Nephron (organoid): Measurements from ENCODE around the gene PPP1R14C.

Experiments
- H3K27ac Mint-ChIP-seq, 3 experiments: 2 replicates each; pipeline ENCODE4 v1.8.0; 2020; ENCODE audit warnings: mixed read lengths in 3 of 3, mild to moderate bottlenecking in 2 of 3, moderate library complexity in 1 of 3
- H3K27me3 Mint-ChIP-seq: 2 replicates; pipeline ENCODE4 v1.8.0; 2021; ENCODE audit warnings: low read depth, mild to moderate bottlenecking, moderate library complexity, mixed read lengths
- H3K36me3 Mint-ChIP-seq: 2 replicates; pipeline ENCODE4 v1.8.0; 2020; ENCODE audit warnings: low read depth, mixed read lengths
- H3K4me1 Mint-ChIP-seq: 2 replicates; pipeline ENCODE4 v1.8.0; 2020; ENCODE audit warnings: mixed read lengths
- H3K4me3 Mint-ChIP-seq, 3 experiments: 2 replicates each; pipeline ENCODE4 v1.8.0; 2020; ENCODE audit warnings: mild to moderate bottlenecking in 3 of 3, mixed read lengths in 3 of 3, moderate library complexity in 2 of 3
- H3K9me3 Mint-ChIP-seq: 2 replicates; pipeline ENCODE4 v1.8.0; 2020; ENCODE audit warnings: mixed read lengths
- TF ChIP-seq, protein P1 (sequence below), 3 experiments: fragments of 200-600 bp; sonication (generic); IDR thresholded peaks; one replicate each; pipeline ENCODE4 v1.5.0; 2021; ENCODE audit warnings: antibody characterized with exemption in 3 of 3; ENCODE audit not compliant: unreplicated experiment in 3 of 3

PPP1R14C gene

DNA sequence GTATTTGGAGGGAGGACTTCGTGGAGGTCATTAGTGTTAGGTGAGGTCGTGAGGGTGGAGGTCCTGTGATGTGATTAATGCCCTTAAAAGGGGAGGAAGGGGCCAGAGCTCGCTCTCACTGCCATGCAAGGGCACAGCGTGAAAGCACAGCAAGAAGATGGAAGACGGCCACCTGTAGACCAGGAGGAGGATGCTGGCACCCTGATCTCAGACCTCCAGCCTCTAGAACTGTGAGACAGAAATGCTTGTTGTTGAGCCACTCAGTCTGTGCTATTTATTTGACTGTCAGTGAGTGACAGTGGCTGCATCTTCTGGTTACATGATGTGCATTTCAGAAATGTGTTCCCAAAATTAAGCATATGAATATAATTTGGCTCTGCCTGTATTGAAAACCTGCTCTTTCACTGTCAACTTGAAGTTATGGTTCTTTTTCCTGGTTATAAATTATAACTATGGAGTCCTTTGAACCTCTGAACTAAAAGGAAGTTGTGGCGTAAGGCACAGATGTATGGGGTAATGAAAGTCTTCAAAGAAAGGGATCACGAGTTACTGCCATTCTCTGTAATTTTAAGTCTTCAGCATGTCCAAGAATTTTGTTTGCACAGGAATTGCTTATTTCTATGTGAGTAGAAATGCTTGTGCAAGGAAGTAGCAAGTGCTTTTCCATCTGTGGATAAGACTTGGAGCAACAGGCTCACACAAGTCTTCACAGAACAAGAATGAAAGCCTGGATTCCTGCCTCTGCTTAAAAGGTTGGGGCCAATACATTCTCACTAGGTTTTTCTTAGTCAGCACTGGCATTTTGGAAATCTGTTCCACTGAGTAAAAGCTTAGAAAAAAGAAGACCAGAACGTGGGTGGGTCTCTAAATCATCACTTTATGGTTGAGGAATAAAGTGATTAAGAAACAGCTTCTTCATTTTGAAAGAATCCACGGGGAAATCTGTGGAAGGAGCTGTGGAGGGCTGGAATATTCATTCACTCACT, 10.3 kb downstream of the PPP1R14C start:
- no peaks in the 10 kb centered on the region for H3K36me3 Mint-ChIP-seq
- no peaks in the 10 kb centered on the region for H3K9me3 Mint-ChIP-seq
- TF ChIP-seq, protein P1, sequence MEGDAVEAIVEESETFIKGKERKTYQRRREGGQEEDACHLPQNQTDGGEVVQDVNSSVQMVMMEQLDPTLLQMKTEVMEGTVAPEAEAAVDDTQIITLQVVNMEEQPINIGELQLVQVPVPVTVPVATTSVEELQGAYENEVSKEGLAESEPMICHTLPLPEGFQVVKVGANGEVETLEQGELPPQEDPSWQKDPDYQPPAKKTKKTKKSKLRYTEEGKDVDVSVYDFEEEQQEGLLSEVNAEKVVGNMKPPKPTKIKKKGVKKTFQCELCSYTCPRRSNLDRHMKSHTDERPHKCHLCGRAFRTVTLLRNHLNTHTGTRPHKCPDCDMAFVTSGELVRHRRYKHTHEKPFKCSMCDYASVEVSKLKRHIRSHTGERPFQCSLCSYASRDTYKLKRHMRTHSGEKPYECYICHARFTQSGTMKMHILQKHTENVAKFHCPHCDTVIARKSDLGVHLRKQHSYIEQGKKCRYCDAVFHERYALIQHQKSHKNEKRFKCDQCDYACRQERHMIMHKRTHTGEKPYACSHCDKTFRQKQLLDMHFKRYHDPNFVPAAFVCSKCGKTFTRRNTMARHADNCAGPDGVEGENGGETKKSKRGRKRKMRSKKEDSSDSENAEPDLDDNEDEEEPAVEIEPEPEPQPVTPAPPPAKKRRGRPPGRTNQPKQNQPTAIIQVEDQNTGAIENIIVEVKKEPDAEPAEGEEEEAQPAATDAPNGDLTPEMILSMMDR (IDR thresholded peaks at IDR 0.05; ENCODE audit: unreplicated experiment in 3 of 3), result no peak
- H3K27me3 Mint-ChIP-seq, result peaks cover 71% of the 10 kb centered on the region
- H3K4me3 Mint-ChIP-seq, result no peak overlapping the region
- H3K27ac Mint-ChIP-seq, result no peak overlapping the region
- peaks cover 33% of the 10 kb centered on the region for H3K4me1 Mint-ChIP-seq

GRCh38 chr6:150153905-150154492, 11.2 kb downstream of the PPP1R14C start:
- no peaks in the 10 kb centered on the region for H3K36me3 Mint-ChIP-seq
- TF ChIP-seq, protein P1 (IDR thresholded peaks at IDR 0.05; ENCODE audit: unreplicated experiment in 3 of 3), result no peak
- no peak overlapping the region for H3K4me3 Mint-ChIP-seq
- peaks cover 33% of the 10 kb centered on the region for H3K4me1 Mint-ChIP-seq
- no peaks in the 10 kb centered on the region for H3K9me3 Mint-ChIP-seq
- no peak overlapping the region for H3K27ac Mint-ChIP-seq
- H3K27me3 Mint-ChIP-seq, result peaks cover 62% of the 10 kb centered on the region

GRCh38 chr6:150156460-150156859, 13.6 kb downstream of the PPP1R14C start:
- TF ChIP-seq, protein P1 (IDR thresholded peaks at IDR 0.05; ENCODE audit: unreplicated experiment in 3 of 3), result no peak
- peaks cover 7% of the 10 kb centered on the region for H3K36me3 Mint-ChIP-seq
- H3K27me3 Mint-ChIP-seq, result peaks cover 42% of the 10 kb centered on the region
- no peak overlapping the region for H3K27ac Mint-ChIP-seq
- no peak overlapping the region for H3K4me3 Mint-ChIP-seq
- peaks cover 22% of the 10 kb centered on the region for H3K4me1 Mint-ChIP-seq
- H3K9me3 Mint-ChIP-seq, result peaks cover under 1% of the 10 kb centered on the region

DNA sequence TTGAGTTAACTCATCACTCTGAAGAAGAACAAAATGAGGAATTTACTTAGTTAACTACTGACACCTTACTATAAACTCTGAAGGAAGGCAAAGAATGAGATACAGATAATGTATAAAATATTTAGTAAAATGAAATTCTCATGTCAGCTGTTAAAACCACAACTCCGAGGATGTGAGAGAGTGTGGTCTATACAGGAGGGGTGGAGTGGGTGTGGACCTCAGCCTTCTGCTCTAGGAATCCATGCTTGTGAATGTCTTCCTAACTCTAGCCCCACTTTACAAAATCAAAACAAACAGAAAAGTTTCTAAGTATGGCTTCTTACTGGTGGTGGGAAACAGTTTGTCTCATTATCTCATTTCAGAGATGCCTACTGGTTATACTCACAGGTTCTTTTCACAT, 14.2 kb downstream of the PPP1R14C start:
- TF ChIP-seq, protein P1 (IDR thresholded peaks at IDR 0.05; ENCODE audit: unreplicated experiment in 3 of 3), result no peak
- Mint-ChIP-seq H3K27ac (no peak overlapping the region), H3K4me3 (no peak overlapping the region), H3K4me1 (peaks cover 26% of the 10 kb centered on the region), H3K9me3 (peaks cover 3% of the 10 kb centered on the region), H3K36me3 (peaks cover 11% of the 10 kb centered on the region), H3K27me3 (peaks cover 38% of the 10 kb centered on the region)

DNA sequence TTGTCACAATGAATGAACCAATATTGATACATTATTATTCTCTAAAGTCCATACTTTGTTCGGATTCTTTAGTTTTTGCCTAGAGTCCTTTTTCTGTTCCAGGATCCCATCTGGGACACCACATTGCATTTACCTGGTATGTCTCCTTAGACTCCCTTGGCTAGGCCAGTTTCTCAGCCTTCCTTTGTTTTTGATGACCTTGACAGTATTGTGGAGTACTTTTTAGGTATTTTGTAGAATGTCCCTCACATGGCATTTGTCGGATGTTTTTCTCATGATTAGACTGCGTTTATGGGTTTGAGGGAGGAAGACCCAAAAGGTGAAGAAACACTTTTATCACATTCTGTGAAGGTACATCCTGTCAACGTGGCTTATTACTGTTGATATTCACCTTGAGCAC, 16.9 kb downstream of the PPP1R14C start:
- TF ChIP-seq, protein P1 (IDR thresholded peaks at IDR 0.05; ENCODE audit: unreplicated experiment in 3 of 3), result no peak
- Mint-ChIP-seq H3K4me1 (peaks cover 6% of the 10 kb centered on the region), H3K9me3 (peaks cover 8% of the 10 kb centered on the region), H3K27me3 (peaks cover 20% of the 10 kb centered on the region), H3K36me3 (peaks cover 18% of the 10 kb centered on the region), H3K4me3 (no peak overlapping the region), H3K27ac (no peak overlapping the region)
